NK-92 (cell line): ENCODE measurements around the gene XAF1.
"Not testable (repeated sequence)": the region's sequence is repeated elsewhere in the genome, so short reads cannot be mapped to it uniquely, and the experiment has no call there.

Experiments
- DNase-seq: peaks from one replicate; lab custom pipeline; 2025; ENCODE audit not compliant: unreplicated experiment; lab: John Stamatoyannopoulos, UW

Gene XAF1

GRCh38 chr17:6797718-6798351 is 42.0 kb downstream of the XAF1 start:
- no peak for DNase-seq

- DNase-seq = no peak
Measured at GRCh38 chr17:6799738-6800137, 43.9 kb downstream of the XAF1 start.

GRCh38 chr17:6800422-6801027 is 44.7 kb downstream of the XAF1 start:
- DNase-seq = no peak

GRCh38 chr17:6811510-6811909 is 55.7 kb downstream of the XAF1 start:
- no peak for DNase-seq

- DNase-seq = no peak
Measured at GRCh38 chr17:6812295-6812694, 56.4 kb downstream of the XAF1 start.

GRCh38 chr17:6815775-6816174 is 59.9 kb downstream of the XAF1 start:
- no peak for DNase-seq

- DNase-seq = not testable (repeated sequence)
Measured at GRCh38 chr17:6816368-6816767, 60.5 kb downstream of the XAF1 start.

- no peak for DNase-seq
Measured at GRCh38 chr17:6818938-6819337, 63.1 kb downstream of the XAF1 start.

GRCh38 chr17:6823011-6823442 is 67.2 kb downstream of the XAF1 start:
- no peak for DNase-seq
